ENCODE measurements around the gene GLYATL1B. TPM values are rescaled to one million over a fixed set of nuclear protein-coding genes. Genes with fewer than 3 reads are reported as not detected.
"Not testable (repeated sequence)": the region's sequence is repeated elsewhere in the genome, so short reads cannot be mapped to it uniquely, and the experiment has no call there.

Gene GLYATL1B
- polyA plus RNA-seq, 3 donors, result not detected

DNA sequence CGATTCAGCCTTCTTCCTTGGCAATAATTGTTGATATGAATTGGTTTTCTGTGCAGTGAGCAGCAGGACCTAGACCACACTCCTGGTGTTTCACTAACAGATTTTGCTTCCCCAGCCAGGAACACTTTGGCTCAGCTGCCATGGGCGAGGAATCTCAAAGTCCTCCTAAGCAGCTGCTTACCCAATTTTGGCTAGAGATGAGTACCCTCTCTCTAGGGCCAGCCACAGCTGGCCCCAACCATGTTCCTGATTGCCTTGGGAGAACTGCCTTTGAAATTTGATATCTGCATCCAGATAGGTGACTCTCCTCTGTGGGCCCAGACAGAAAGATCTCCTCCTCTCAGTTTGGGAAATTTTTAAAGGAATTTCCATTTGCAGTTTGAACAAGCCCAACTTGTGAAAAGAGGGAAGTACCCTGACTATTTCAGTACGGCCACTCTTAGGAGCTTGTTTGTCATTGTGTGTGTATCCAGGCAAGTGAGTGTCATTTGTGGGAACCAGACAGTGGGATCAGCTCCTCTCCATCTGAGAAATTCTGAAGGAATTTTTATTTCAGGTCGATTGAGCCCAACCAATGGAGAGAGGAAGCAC lies 4.6 kb upstream of the GLYATL1B start:
- peaks cover 13 to 25% of the 10 kb centered on the region in 2 donors for H3K4me1 ChIP-seq (ENCODE audit: control insufficient read depth in 1 of 2, insufficient read depth in 2 of 2, low read length in 2 of 2)
- H3K4me3 ChIP-seq (replicated peaks in 1 of 3; ENCODE audit: low read depth in 2 of 3, low read length in 3 of 3); H3K36me3 ChIP-seq (replicated peaks in 1 of 2; ENCODE audit: control insufficient read depth in 1 of 2, insufficient read depth in 2 of 2, low read length in 2 of 2); H3K79me2 ChIP-seq (ENCODE audit: insufficient read depth, low read length); H3K27ac Mint-ChIP-seq; H3K9me3 ChIP-seq (replicated peaks in 1 of 2; ENCODE audit: control insufficient read depth in 1 of 2, insufficient read depth in 1 of 2, low read length in 2 of 2); H3K27me3 Mint-ChIP-seq (ENCODE audit: low read depth in 3 of 3); H3K27me3 ChIP-seq (ENCODE audit: control insufficient read depth in 2 of 2, insufficient read depth in 2 of 2, low read length in 2 of 2); H3K4me3 Mint-ChIP-seq; H4K20me1 ChIP-seq (ENCODE audit: insufficient read depth, low read length); H3K27ac ChIP-seq (ENCODE audit: low read depth in 1 of 2, low read length in 2 of 2); H3K4me2 ChIP-seq (replicated peaks; ENCODE audit: extremely low read depth, low read length, poor library complexity, severe bottlenecking); H2AFZ ChIP-seq (ENCODE audit: insufficient read depth, low read depth, low read length, poor library complexity, severe bottlenecking); intact Hi-C loops (cut with micrococcal nuclease); H3K36me3 Mint-ChIP-seq; H3K9ac ChIP-seq (ENCODE audit: insufficient read depth, low read length, poor library complexity, severe bottlenecking); H3K9me3 Mint-ChIP-seq: not testable (repeated sequence)
- H3K4me1 Mint-ChIP-seq, result peaks cover 20% of the 10 kb centered on the region
- peak in 1 of 3 donors; percentile 12 for DNase-seq
- no CpG with 5 or more reads among the region's 4 CpGs for WGBS (ENCODE audit: insufficient coverage)

DNA sequence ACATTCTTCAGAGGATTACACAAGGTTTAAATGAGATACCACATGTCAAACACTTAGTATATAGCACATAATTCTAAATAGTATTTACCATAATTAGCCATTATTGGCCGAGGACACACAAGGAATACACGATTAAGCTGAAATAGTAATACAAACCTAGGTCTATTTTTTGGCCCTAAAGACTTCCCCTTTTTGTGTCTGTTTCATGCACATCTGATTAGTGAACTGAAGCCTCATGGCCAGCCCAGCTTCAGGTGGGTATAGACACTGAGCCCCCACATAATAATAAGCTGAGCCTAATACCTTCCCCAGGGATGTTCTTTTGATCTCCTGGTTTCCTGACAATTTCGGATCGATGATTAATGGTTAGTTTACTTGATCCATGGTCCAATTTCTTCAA lies 2.1 kb downstream of the GLYATL1B start:
- no peaks in the 10 kb centered on the region for H3K79me2 ChIP-seq (ENCODE audit: insufficient read depth, low read length)
- no peak overlapping the region for H3K9ac ChIP-seq (ENCODE audit: insufficient read depth, low read length, poor library complexity, severe bottlenecking)
- no peaks in the 10 kb centered on the region for H4K20me1 ChIP-seq (ENCODE audit: insufficient read depth, low read length)
- H3K4me3 ChIP-seq (replicated peaks in 1 of 3; ENCODE audit: low read depth in 2 of 3, low read length in 3 of 3), result no peak overlapping the region
- WGBS (ENCODE audit: insufficient coverage), result no CpG with 5 or more reads among the region's 4 CpGs
- Mint-ChIP-seq H3K9me3 (peaks cover 0 to 3% (median 0%) of the 10 kb centered on the region in 7 donors), H3K4me1 (no peaks in the 10 kb centered on the region), H3K36me3 (no peaks in the 10 kb centered on the region), H3K27me3 (ENCODE audit: low read depth in 3 of 3) (peaks cover 0 to 3% (median 1%) of the 10 kb centered on the region in 3 donors), H3K27ac (no peak overlapping the region), H3K4me3 (no peak overlapping the region)
- no peak for DNase-seq
- intact Hi-C loops (cut with micrococcal nuclease), result no loop called here
- TF ChIP-seq, protein P1, sequence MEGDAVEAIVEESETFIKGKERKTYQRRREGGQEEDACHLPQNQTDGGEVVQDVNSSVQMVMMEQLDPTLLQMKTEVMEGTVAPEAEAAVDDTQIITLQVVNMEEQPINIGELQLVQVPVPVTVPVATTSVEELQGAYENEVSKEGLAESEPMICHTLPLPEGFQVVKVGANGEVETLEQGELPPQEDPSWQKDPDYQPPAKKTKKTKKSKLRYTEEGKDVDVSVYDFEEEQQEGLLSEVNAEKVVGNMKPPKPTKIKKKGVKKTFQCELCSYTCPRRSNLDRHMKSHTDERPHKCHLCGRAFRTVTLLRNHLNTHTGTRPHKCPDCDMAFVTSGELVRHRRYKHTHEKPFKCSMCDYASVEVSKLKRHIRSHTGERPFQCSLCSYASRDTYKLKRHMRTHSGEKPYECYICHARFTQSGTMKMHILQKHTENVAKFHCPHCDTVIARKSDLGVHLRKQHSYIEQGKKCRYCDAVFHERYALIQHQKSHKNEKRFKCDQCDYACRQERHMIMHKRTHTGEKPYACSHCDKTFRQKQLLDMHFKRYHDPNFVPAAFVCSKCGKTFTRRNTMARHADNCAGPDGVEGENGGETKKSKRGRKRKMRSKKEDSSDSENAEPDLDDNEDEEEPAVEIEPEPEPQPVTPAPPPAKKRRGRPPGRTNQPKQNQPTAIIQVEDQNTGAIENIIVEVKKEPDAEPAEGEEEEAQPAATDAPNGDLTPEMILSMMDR (IDR thresholded peaks at IDR 0.05), result no peak
- no peaks in the 10 kb centered on the region for H3K36me3 ChIP-seq (replicated peaks in 1 of 2; ENCODE audit: control insufficient read depth in 1 of 2, insufficient read depth in 2 of 2, low read length in 2 of 2)
- H3K27me3 ChIP-seq (ENCODE audit: control insufficient read depth in 2 of 2, insufficient read depth in 2 of 2, low read length in 2 of 2), result no peaks in the 10 kb centered on the region
- H3K9me3 ChIP-seq (replicated peaks in 1 of 2; ENCODE audit: control insufficient read depth in 1 of 2, insufficient read depth in 1 of 2, low read length in 2 of 2), result no peaks in the 10 kb centered on the region
- H3K4me2 ChIP-seq (replicated peaks; ENCODE audit: extremely low read depth, low read length, poor library complexity, severe bottlenecking), result no peak overlapping the region
- H3K4me1 ChIP-seq (ENCODE audit: control insufficient read depth in 1 of 2, insufficient read depth in 2 of 2, low read length in 2 of 2), result no peaks in the 10 kb centered on the region
- H2AFZ ChIP-seq (ENCODE audit: insufficient read depth, low read depth, low read length, poor library complexity, severe bottlenecking), result no peak overlapping the region
- no peak overlapping the region for H3K27ac ChIP-seq (ENCODE audit: low read depth in 1 of 2, low read length in 2 of 2)

DNA sequence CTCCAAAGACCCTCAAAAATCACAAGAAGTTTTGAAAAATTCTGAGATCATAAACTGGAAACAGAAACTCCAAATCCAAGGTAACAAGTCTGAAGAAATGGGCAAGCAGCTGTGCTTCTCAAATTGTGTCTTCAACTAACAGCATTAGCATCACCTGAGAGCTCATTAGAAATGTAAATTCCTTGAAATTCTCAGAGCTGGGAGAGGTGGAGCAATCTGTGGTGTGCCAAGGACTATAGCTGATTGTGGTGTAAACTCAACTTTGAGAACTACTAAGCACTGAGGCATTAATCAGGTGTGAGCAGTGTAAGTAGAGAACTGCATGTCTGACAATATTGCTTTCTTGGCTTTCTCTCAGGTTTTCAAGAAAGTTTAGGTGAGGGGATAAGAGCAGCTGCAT lies 7.5 kb downstream of the GLYATL1B start:
- intact Hi-C loops (cut with micrococcal nuclease); H3K27ac Mint-ChIP-seq; H4K20me1 ChIP-seq (ENCODE audit: insufficient read depth, low read length); H3K36me3 Mint-ChIP-seq; H3K4me1 Mint-ChIP-seq; DNase-seq; H3K79me2 ChIP-seq (ENCODE audit: insufficient read depth, low read length); H3K4me3 ChIP-seq (replicated peaks in 1 of 3; ENCODE audit: low read depth in 2 of 3, low read length in 3 of 3); H3K27me3 Mint-ChIP-seq (ENCODE audit: low read depth in 3 of 3); H3K36me3 ChIP-seq (replicated peaks in 1 of 2; ENCODE audit: control insufficient read depth in 1 of 2, insufficient read depth in 2 of 2, low read length in 2 of 2); H3K4me3 Mint-ChIP-seq; H3K4me2 ChIP-seq (replicated peaks; ENCODE audit: extremely low read depth, low read length, poor library complexity, severe bottlenecking); H3K9me3 Mint-ChIP-seq; H2AFZ ChIP-seq (ENCODE audit: insufficient read depth, low read depth, low read length, poor library complexity, severe bottlenecking); H3K9ac ChIP-seq (ENCODE audit: insufficient read depth, low read length, poor library complexity, severe bottlenecking); H3K4me1 ChIP-seq (ENCODE audit: control insufficient read depth in 1 of 2, insufficient read depth in 2 of 2, low read length in 2 of 2); H3K9me3 ChIP-seq (replicated peaks in 1 of 2; ENCODE audit: control insufficient read depth in 1 of 2, insufficient read depth in 1 of 2, low read length in 2 of 2); H3K27me3 ChIP-seq (ENCODE audit: control insufficient read depth in 2 of 2, insufficient read depth in 2 of 2, low read length in 2 of 2); H3K27ac ChIP-seq (ENCODE audit: low read depth in 1 of 2, low read length in 2 of 2): not testable (repeated sequence)

DNA sequence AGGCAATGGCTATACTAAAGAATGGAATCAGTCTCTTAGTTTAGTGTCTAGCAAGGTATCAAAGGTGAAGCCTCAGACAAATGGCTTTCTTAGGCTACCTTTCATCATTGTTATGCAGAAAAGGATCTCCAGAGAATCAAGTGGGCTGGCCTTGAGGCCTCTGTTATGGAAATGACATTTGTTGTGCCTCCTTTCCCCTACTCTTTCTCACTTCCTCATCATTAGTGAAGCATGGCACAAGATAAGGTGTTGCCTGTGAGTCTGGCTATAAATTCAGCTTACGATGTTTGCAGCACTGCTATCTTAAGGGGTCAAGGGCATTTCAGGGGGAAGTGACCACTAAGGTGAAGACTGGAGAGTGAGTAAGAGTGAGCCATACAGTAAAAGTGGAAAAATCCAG lies 9.1 kb downstream of the GLYATL1B start:
- WGBS (ENCODE audit: insufficient coverage), result no CpG with 5 or more reads among the region's 1 CpG
- not testable (repeated sequence) for H3K4me2 ChIP-seq (replicated peaks; ENCODE audit: extremely low read depth, low read length, poor library complexity, severe bottlenecking); H3K27me3 ChIP-seq (ENCODE audit: control insufficient read depth in 2 of 2, insufficient read depth in 2 of 2, low read length in 2 of 2); H3K9ac ChIP-seq (ENCODE audit: insufficient read depth, low read length, poor library complexity, severe bottlenecking); H3K4me1 Mint-ChIP-seq; H3K9me3 ChIP-seq (replicated peaks in 1 of 2; ENCODE audit: control insufficient read depth in 1 of 2, insufficient read depth in 1 of 2, low read length in 2 of 2); H3K9me3 Mint-ChIP-seq; H3K4me1 ChIP-seq (ENCODE audit: control insufficient read depth in 1 of 2, insufficient read depth in 2 of 2, low read length in 2 of 2); H3K79me2 ChIP-seq (ENCODE audit: insufficient read depth, low read length); H3K36me3 ChIP-seq (replicated peaks in 1 of 2; ENCODE audit: control insufficient read depth in 1 of 2, insufficient read depth in 2 of 2, low read length in 2 of 2); H2AFZ ChIP-seq (ENCODE audit: insufficient read depth, low read depth, low read length, poor library complexity, severe bottlenecking); H3K36me3 Mint-ChIP-seq; DNase-seq; H3K4me3 Mint-ChIP-seq; H3K27ac Mint-ChIP-seq; H3K4me3 ChIP-seq (replicated peaks in 1 of 3; ENCODE audit: low read depth in 2 of 3, low read length in 3 of 3); H3K27ac ChIP-seq (ENCODE audit: low read depth in 1 of 2, low read length in 2 of 2); H3K27me3 Mint-ChIP-seq (ENCODE audit: low read depth in 3 of 3); H4K20me1 ChIP-seq (ENCODE audit: insufficient read depth, low read length)
- intact Hi-C loops (cut with micrococcal nuclease), result loop anchor here (5.0 kb wide), 1 partner anchor 62 kb away; no protein-coding TSS in a partner anchor

All from CD14-positive monocyte (primary cell).